Measurements from ENCODE around the gene SLC48A1. TPM values are rescaled to one million over a fixed set of nuclear protein-coding genes. Genes with fewer than 3 reads are reported as not detected.
A peak's percentile ranks its signal among the peaks of the same experiment; 100 is the strongest.

Gene SLC48A1
- total and polyA plus RNA-seq, 11 donors = 13.0 to 68.2 (median 23.8) TPM

GRCh38 chr12:47818007-47818376, 45.0 kb downstream of the SLC48A1 start:
- intact Hi-C loops (cut with DNase I) = loop anchor here in 1 of 10 donors (5.0 kb wide), 1 partner anchor 41 kb away; no protein-coding TSS in a partner anchor
- peak overlapping the region; percentile 94 to 99 (median 98) for H3K27ac ChIP-seq
- H3K36me3 ChIP-seq = peaks cover 0 to 11% (median 0%) of the 10 kb centered on the region in 9 donors
- peak in 1 of 5 donors; percentile 18 for DNase-seq
- no peaks in the 10 kb centered on the region for H3K9me3 ChIP-seq
- H3K27me3 ChIP-seq = no peaks in the 10 kb centered on the region
- H3K4me1 ChIP-seq = peaks cover 29 to 86% (median 77%) of the 10 kb centered on the region in 12 donors
- no peak for ATAC-seq
- 33 to 66% (median 50%) methylated on average over 3 of the region's 3 CpGs for WGBS, 4 donors
- no peak for TF ChIP-seq CTCF (IDR thresholded peaks at IDR 0.05)
- peak overlapping the region in 11 of 12 donors; percentile 65 to 98 (median 82) for H3K4me3 ChIP-seq

DNA sequence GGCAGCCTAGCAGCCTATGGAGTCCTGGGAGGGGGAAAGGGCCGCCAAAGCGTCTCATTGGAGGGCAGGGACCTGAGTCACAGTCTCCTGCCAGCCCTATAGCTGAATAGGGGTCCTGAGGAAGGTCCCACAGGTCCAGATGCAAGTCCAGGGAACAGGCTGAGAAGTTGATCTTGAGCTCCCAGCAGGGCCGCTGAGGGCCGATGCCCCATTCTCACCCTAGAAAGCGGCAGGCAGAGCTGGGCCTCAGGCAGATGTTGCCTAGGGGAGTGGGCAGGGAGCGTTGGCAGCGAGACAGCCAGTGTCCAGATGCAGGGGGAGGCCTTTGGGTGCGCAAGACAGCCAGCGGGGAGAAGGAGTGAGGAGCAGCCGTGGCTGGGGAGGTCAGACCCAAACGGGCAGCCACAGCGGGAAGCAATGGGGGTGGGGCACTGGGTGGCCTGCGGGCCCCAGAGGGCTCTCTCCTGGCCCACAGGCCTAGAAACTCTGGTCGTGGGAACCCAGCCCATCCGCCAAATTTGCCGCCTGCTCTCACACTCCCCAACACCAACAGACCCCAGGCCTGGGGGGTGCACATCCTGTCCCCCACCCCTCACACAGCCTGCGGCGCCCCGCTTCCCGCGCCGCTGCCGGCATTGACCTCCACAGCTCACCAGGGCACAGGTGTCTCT, 45.6 kb downstream of the SLC48A1 start:
- peaks cover 0 to 11% (median 0%) of the 10 kb centered on the region in 9 donors for H3K36me3 ChIP-seq
- 14 to 29% (median 18%) methylated on average over 15 to 23 of the region's 23 CpGs for WGBS, 4 donors
- intact Hi-C loops (cut with DNase I) = loop anchor here in 1 of 10 donors (5.0 kb wide), 1 partner anchor 41 kb away; no protein-coding TSS in a partner anchor
- peak in 4 of 5 donors; percentile 46 to 61 (median 51) for DNase-seq
- peak overlapping the region; percentile 65 to 98 (median 80) for H3K4me3 ChIP-seq
- ATAC-seq = peak in 2 of 4 donors; percentile 2 to 12
- no peak for TF ChIP-seq POLR2A (IDR thresholded peaks at IDR 0.05)
- no peak for TF ChIP-seq CTCF (IDR thresholded peaks at IDR 0.05)
- H3K27me3 ChIP-seq = no peaks in the 10 kb centered on the region
- peak overlapping the region; percentile 94 to 99 (median 98) for H3K27ac ChIP-seq
- no peaks in the 10 kb centered on the region for H3K9me3 ChIP-seq
- peaks cover 26 to 87% (median 76%) of the 10 kb centered on the region in 12 donors for H3K4me1 ChIP-seq

GRCh38 chr12:47819138-47819895, 46.3 kb downstream of the SLC48A1 start:
- intact Hi-C loops (cut with DNase I) = loop anchor here in 1 of 10 donors (5.0 kb wide), 1 partner anchor 42 kb away; no protein-coding TSS in a partner anchor
- H3K4me1 ChIP-seq = peaks cover 19 to 87% (median 74%) of the 10 kb centered on the region in 12 donors
- ATAC-seq = peak; percentile 8 to 39 (median 29)
- TF ChIP-seq CTCF (IDR thresholded peaks at IDR 0.05) (peak in 10 of 12 donors; percentile 20 to 55 (median 42)), POLR2A (IDR thresholded peaks at IDR 0.05) (peak in 1 of 2 donors; percentile 21)
- DNase-seq = peak; percentile 79 to 91 (median 81)
- H3K36me3 ChIP-seq = peaks cover 0 to 6% (median 0%) of the 10 kb centered on the region in 9 donors
- WGBS, 4 donors = 0 to 2% (median 1%) methylated on average over 14 to 77 of the region's 77 CpGs
- H3K27ac ChIP-seq = peak overlapping the region; percentile 94 to 99 (median 98)
- H3K27me3 ChIP-seq = no peaks in the 10 kb centered on the region
- H3K4me3 ChIP-seq = peak overlapping the region; percentile 65 to 98 (median 80)
- H3K9me3 ChIP-seq = no peaks in the 10 kb centered on the region

Measured in heart left ventricle (tissue), 16 donors.